PC-3 (cell line): Measurements from ENCODE around the gene AKAP8L.

ENCODE experiments used
- CTCF ChIP-seq: fragments of 300-600 bp; sonication (generic); conservative IDR thresholded peaks from 2 replicates; pipeline ENCODE4 v1.5.1; 2017; ENCODE audit warnings: antibody characterized with exemption, low read depth, mild to moderate bottlenecking, low read length
- EZH2phosphoT487 ChIP-seq: fragments of 300-600 bp; sonication (generic); IDR thresholded peaks from 2 replicates; pipeline ENCODE4 v1.6.1; 2018; ENCODE audit warnings: mild to moderate bottlenecking, antibody characterized with exemption, low read length, borderline replicate concordance

- TF ChIP-seq CTCF (no peak), EZH2phosphoT487 (no peak)
Observed at GRCh38 chr19:15396436-15396835, 22.4 kb downstream of the AKAP8L start.
